GM23338 (cell line): ENCODE data around the gene GNPTAB. TPM values are rescaled to one million over a fixed set of nuclear protein-coding genes. Genes with fewer than 3 reads are reported as not detected.

ENCODE experiments used
- ATAC-seq: fragments of 200-7000 bp; cut with Tn5 transposase; 3 replicates; pipeline ENCODE4 v1.9.1; 2020
- DNase-seq: peaks from one replicate; pipeline ENCODE4 v3.0.0-alpha.2; 2015; ENCODE audit warnings: low spot score
- H2AFZ ChIP-seq: fragments of 200-600 bp; sonication (generic); 2 replicates; pipeline ENCODE4 v1.8.0; 2016; ENCODE audit warnings: antibody characterized with exemption, mild to moderate bottlenecking, moderate library complexity
- H3F3A ChIP-seq: fragments of 200-600 bp; sonication (generic); replicated peaks from 2 replicates; pipeline ENCODE4 v1.8.0; 2017; ENCODE audit warnings: antibody characterized with exemption, mixed run types, low read depth
- H3K27ac ChIP-seq: fragments of 200-600 bp; sonication (generic); 2 replicates; pipeline ENCODE4 v1.6.1; 2016; ENCODE audit warnings: low read depth
- H3K27me3 ChIP-seq: fragments of 200-600 bp; sonication (generic); 2 replicates; pipeline ENCODE4 v1.8.0; 2016; ENCODE audit warnings: mild to moderate bottlenecking, mixed run types, moderate library complexity; ENCODE audit not compliant: insufficient read depth
- H3K36me3 ChIP-seq: fragments of 200-600 bp; sonication (generic); 2 replicates; pipeline ENCODE4 v1.8.0; 2016; ENCODE audit warnings: mild to moderate bottlenecking; ENCODE audit not compliant: insufficient read depth
- H3K4me1 ChIP-seq: fragments of 200-600 bp; sonication (generic); 2 replicates; pipeline ENCODE4 v1.8.0; 2016; ENCODE audit warnings: mild to moderate bottlenecking, moderate library complexity; ENCODE audit not compliant: insufficient read depth
- H3K4me2 ChIP-seq: fragments of 200-600 bp; sonication (generic); 2 replicates; pipeline ENCODE4 v1.7.1; 2017; ENCODE audit warnings: mixed run types
- H3K4me3 ChIP-seq: fragments of 200-600 bp; sonication (generic); 2 replicates; pipeline ENCODE4 v1.6.1; 2016; ENCODE audit warnings: mixed run types
- H3K79me2 ChIP-seq: fragments of 200-600 bp; sonication (generic); replicated peaks from 2 replicates; pipeline ENCODE4 v1.8.0; 2017; ENCODE audit warnings: mild to moderate bottlenecking; ENCODE audit not compliant: insufficient read depth
- H3K9me2 ChIP-seq: fragments of 200-600 bp; sonication (generic); 2 replicates; pipeline ENCODE4 v1.8.0; 2017; ENCODE audit not compliant: insufficient read depth
- H4K20me1 ChIP-seq: fragments of 200-600 bp; sonication (generic); replicated peaks from 2 replicates; pipeline ENCODE4 v1.8.0; 2017; ENCODE audit warnings: mild to moderate bottlenecking; ENCODE audit not compliant: insufficient read depth
- H3K27ac Mint-ChIP-seq: 2 replicates; pipeline ENCODE4 v1.8.0; 2020; ENCODE audit warnings: inconsistent platforms, mild to moderate bottlenecking, moderate library complexity, mixed read lengths
- H3K27me3 Mint-ChIP-seq: 3 replicates; pipeline ENCODE4 v1.8.0; 2022; ENCODE audit warnings: low read depth, mild to moderate bottlenecking, moderate library complexity, mixed read lengths, inconsistent platforms; ENCODE audit not compliant: insufficient read depth, poor library complexity
- H3K36me3 Mint-ChIP-seq: 3 replicates; pipeline ENCODE4 v1.8.0; 2021; ENCODE audit warnings: low read depth, mild to moderate bottlenecking, inconsistent platforms, moderate library complexity, mixed read lengths
- H3K4me1 Mint-ChIP-seq: 3 replicates; pipeline ENCODE4 v1.8.0; 2020; ENCODE audit warnings: mild to moderate bottlenecking, inconsistent platforms, mixed read lengths
- H3K4me3 Mint-ChIP-seq: 3 replicates; pipeline ENCODE4 v1.8.0; 2021; ENCODE audit warnings: moderate library complexity, mild to moderate bottlenecking, inconsistent platforms, mixed read lengths
- H3K9me3 Mint-ChIP-seq: 3 replicates; pipeline ENCODE4 v1.8.0; 2020; ENCODE audit warnings: moderate library complexity, mild to moderate bottlenecking, inconsistent platforms, mixed read lengths
- CREB1 ChIP-seq: fragments of 250-450 bp; sonication (Bioruptor Pico); IDR thresholded peaks from 2 replicates; pipeline ENCODE4 v1.5.0; 2020; ENCODE audit warnings: low read depth, mild to moderate bottlenecking, moderate library complexity
- EZH2 ChIP-seq: fragments of 200-600 bp; sonication (generic); IDR thresholded peaks from one replicate; pipeline ENCODE4 v1.8.0; 2017; ENCODE audit warnings: antibody characterized with exemption, mild to moderate bottlenecking, low read depth; ENCODE audit not compliant: unreplicated experiment
- EZH2phosphoT487 ChIP-seq: fragments of 200-600 bp; sonication (generic); IDR thresholded peaks from one replicate; pipeline ENCODE4 v1.8.1; 2018; ENCODE audit warnings: antibody characterized with exemption; ENCODE audit not compliant: unreplicated experiment
- JUNB ChIP-seq: IDR thresholded peaks from one replicate; pipeline ENCODE4 v1.6.1; 2016; ENCODE audit warnings: antibody characterized with exemption; ENCODE audit not compliant: unreplicated experiment
- NANOG ChIP-seq: IDR thresholded peaks from 2 replicates; pipeline ENCODE4 v1.6.1; 2016; ENCODE audit warnings: antibody characterized with exemption, borderline replicate concordance
- POLR2AphosphoS5 ChIP-seq: IDR thresholded peaks from 2 replicates; pipeline ENCODE4 v1.6.1; 2016; ENCODE audit warnings: antibody characterized with exemption, low read depth
- STAT1 ChIP-seq: IDR thresholded peaks from one replicate; pipeline ENCODE4 v1.6.1; 2016; ENCODE audit warnings: antibody characterized with exemption; ENCODE audit not compliant: unreplicated experiment
- ZNF114 ChIP-seq: fragments of 250-450 bp; sonication (Bioruptor Pico); IDR thresholded peaks from 2 replicates; pipeline ENCODE4 v1.5.0; 2020; ENCODE audit warnings: mild to moderate bottlenecking, moderate library complexity
- ZNF331 ChIP-seq: fragments of 250-450 bp; sonication (Bioruptor Pico); IDR thresholded peaks from 2 replicates; pipeline ENCODE4 v1.5.0; 2020; ENCODE audit warnings: low read depth, mild to moderate bottlenecking, moderate library complexity
- polyA plus RNA-seq: library from polyadenylated mRNA; unstranded; fragments of >200 nt; fragmentation: Nextera tagmentation; extraction: Ambion mirVana; gene quantifications from 2 replicates; pipeline ENCODE4 v1.2.1, GENCODE V29; 2016
- total RNA-seq: library from RNA; depleted of rRNA; stranded (reverse); fragments of >200 nt; shearing (Covaris generic); gene quantifications from 2 replicates; pipeline ENCODE4 v1.2.3, GENCODE V29; 2014
- TF ChIP-seq, protein P1 (sequence below): IDR thresholded peaks from 2 replicates; pipeline ENCODE4 v1.6.1; 2016; ENCODE audit warnings: antibody characterized with exemption
- TF ChIP-seq, protein P2 (sequence below): fragments of 250-450 bp; sonication (Bioruptor Pico); IDR thresholded peaks from 2 replicates; pipeline ENCODE4 v1.5.0; 2020; ENCODE audit warnings: mild to moderate bottlenecking, moderate library complexity
- TF ChIP-seq, protein P3 (sequence below): IDR thresholded peaks from one replicate; pipeline ENCODE4 v1.6.1; 2018; ENCODE audit warnings: antibody characterized with exemption; ENCODE audit not compliant: unreplicated experiment
- TF ChIP-seq, protein P4 (sequence below), 2 experiments: fragments of 200-600 bp in 1 of 2; sonication (generic) in 1 of 2; conservative IDR thresholded peaks; 2 replicates each; pipeline versions ENCODE4 v1.5.1 to v1.6.1; 2016 to 2017; ENCODE audit warnings: antibody characterized with exemption in 2 of 2, low read depth in 2 of 2, mild to moderate bottlenecking in 2 of 2, moderate library complexity in 1 of 2

Gene GNPTAB
- total and polyA plus RNA-seq, 2 experiments from 2014 or later = 23.6 to 58.3 TPM

DNA sequence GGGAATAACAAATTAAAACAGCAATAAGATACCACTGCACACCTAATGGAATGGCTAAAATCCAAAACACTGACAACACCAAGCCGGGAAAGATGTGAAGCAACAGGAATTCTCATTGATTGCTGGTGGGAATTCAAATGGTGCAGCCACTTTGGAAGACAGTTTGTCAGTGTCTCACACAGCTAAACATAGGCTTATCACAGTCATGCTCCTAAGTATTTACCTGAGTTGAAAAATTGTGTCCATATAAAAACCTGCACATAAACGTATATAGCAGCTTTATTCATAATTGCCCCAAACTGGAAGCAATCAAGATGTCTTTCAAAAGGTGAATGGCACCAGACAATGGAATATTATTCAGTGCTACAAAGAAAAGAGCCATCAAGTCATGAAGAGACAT lies 21.6 kb downstream of the GNPTAB start:
- Histone ChIP-seq H3K27me3 (no peaks in the 10 kb centered on the region), H3K4me1 (peaks cover 12% of the 10 kb centered on the region; the same call in 1 of the 2 replicates), H3K36me3 (no peaks in the 10 kb centered on the region), H3K27ac (no peak overlapping the region), H3K4me3 (no peak overlapping the region), H3K9me2 (no peaks in the 10 kb centered on the region), H2AFZ (no peak overlapping the region), H3K4me2 (no peak overlapping the region), H3K79me2 (peaks cover 95% of the 10 kb centered on the region), H3F3A (no peaks in the 10 kb centered on the region), H4K20me1 (no peaks in the 10 kb centered on the region; the same call in 1 of the 2 replicates)
- H3K27me3 Mint-ChIP-seq = peaks cover 1% of the 10 kb centered on the region
- DNase-seq = no peak
- H3K4me3 Mint-ChIP-seq = no peak overlapping the region
- H3K27ac Mint-ChIP-seq = no peak overlapping the region
- peaks cover 3% of the 10 kb centered on the region; the same call in 1 of the 3 replicates for H3K36me3 Mint-ChIP-seq
- peaks cover 17% of the 10 kb centered on the region for H3K4me1 Mint-ChIP-seq
- no peaks in the 10 kb centered on the region for H3K9me3 Mint-ChIP-seq
- TF ChIP-seq ZNF331 (CRISPR knock-in tag) (no peak), EZH2phosphoT487 (no peak), POLR2AphosphoS5 (no peak), NANOG (no peak), CREB1 (CRISPR knock-in tag) (no peak), STAT1 (no peak), EZH2 (no peak), ZNF114 (CRISPR knock-in tag) (no peak), JUNB (no peak)
- TF ChIP-seq, protein P1, sequence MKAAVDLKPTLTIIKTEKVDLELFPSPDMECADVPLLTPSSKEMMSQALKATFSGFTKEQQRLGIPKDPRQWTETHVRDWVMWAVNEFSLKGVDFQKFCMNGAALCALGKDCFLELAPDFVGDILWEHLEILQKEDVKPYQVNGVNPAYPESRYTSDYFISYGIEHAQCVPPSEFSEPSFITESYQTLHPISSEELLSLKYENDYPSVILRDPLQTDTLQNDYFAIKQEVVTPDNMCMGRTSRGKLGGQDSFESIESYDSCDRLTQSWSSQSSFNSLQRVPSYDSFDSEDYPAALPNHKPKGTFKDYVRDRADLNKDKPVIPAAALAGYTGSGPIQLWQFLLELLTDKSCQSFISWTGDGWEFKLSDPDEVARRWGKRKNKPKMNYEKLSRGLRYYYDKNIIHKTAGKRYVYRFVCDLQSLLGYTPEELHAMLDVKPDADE = no peak
- TF ChIP-seq, protein P2, sequence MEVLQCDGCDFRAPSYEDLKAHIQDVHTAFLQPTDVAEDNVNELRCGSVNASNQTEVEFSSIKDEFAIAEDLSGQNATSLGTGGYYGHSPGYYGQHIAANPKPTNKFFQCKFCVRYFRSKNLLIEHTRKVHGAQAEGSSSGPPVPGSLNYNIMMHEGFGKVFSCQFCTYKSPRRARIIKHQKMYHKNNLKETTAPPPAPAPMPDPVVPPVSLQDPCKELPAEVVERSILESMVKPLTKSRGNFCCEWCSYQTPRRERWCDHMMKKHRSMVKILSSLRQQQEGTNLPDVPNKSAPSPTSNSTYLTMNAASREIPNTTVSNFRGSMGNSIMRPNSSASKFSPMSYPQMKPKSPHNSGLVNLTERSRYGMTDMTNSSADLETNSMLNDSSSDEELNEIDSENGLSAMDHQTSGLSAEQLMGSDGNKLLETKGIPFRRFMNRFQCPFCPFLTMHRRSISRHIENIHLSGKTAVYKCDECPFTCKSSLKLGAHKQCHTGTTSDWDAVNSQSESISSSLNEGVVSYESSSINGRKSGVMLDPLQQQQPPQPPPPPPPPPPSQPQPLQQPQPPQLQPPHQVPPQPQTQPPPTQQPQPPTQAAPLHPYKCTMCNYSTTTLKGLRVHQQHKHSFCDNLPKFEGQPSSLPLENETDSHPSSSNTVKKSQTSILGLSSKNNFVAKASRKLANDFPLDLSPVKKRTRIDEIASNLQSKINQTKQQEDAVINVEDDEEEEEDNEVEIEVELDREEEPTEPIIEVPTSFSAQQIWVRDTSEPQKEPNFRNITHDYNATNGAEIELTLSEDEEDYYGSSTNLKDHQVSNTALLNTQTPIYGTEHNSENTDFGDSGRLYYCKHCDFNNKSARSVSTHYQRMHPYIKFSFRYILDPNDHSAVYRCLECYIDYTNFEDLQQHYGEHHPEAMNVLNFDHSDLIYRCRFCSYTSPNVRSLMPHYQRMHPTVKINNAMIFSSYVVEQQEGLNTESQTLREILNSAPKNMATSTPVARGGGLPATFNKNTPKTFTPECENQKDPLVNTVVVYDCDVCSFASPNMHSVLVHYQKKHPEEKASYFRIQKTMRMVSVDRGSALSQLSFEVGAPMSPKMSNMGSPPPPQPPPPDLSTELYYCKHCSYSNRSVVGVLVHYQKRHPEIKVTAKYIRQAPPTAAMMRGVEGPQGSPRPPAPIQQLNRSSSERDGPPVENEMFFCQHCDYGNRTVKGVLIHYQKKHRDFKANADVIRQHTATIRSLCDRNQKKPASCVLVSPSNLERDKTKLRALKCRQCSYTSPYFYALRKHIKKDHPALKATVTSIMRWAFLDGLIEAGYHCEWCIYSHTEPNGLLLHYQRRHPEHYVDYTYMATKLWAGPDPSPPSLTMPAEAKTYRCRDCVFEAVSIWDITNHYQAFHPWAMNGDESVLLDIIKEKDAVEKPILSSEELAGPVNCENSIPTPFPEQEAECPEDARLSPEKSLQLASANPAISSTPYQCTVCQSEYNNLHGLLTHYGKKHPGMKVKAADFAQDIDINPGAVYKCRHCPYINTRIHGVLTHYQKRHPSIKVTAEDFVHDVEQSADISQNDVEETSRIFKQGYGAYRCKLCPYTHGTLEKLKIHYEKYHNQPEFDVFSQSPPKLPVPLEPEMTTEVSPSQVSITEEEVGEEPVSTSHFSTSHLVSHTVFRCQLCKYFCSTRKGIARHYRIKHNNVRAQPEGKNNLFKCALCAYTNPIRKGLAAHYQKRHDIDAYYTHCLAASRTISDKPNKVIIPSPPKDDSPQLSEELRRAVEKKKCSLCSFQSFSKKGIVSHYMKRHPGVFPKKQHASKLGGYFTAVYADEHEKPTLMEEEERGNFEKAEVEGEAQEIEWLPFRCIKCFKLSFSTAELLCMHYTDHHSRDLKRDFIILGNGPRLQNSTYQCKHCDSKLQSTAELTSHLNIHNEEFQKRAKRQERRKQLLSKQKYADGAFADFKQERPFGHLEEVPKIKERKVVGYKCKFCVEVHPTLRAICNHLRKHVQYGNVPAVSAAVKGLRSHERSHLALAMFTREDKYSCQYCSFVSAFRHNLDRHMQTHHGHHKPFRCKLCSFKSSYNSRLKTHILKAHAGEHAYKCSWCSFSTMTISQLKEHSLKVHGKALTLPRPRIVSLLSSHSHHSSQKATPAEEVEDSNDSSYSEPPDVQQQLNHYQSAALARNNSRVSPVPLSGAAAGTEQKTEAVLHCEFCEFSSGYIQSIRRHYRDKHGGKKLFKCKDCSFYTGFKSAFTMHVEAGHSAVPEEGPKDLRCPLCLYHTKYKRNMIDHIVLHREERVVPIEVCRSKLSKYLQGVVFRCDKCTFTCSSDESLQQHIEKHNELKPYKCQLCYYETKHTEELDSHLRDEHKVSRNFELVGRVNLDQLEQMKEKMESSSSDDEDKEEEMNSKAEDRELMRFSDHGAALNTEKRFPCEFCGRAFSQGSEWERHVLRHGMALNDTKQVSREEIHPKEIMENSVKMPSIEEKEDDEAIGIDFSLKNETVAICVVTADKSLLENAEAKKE (CRISPR knock-in tag) = no peak
- TF ChIP-seq, protein P3, sequence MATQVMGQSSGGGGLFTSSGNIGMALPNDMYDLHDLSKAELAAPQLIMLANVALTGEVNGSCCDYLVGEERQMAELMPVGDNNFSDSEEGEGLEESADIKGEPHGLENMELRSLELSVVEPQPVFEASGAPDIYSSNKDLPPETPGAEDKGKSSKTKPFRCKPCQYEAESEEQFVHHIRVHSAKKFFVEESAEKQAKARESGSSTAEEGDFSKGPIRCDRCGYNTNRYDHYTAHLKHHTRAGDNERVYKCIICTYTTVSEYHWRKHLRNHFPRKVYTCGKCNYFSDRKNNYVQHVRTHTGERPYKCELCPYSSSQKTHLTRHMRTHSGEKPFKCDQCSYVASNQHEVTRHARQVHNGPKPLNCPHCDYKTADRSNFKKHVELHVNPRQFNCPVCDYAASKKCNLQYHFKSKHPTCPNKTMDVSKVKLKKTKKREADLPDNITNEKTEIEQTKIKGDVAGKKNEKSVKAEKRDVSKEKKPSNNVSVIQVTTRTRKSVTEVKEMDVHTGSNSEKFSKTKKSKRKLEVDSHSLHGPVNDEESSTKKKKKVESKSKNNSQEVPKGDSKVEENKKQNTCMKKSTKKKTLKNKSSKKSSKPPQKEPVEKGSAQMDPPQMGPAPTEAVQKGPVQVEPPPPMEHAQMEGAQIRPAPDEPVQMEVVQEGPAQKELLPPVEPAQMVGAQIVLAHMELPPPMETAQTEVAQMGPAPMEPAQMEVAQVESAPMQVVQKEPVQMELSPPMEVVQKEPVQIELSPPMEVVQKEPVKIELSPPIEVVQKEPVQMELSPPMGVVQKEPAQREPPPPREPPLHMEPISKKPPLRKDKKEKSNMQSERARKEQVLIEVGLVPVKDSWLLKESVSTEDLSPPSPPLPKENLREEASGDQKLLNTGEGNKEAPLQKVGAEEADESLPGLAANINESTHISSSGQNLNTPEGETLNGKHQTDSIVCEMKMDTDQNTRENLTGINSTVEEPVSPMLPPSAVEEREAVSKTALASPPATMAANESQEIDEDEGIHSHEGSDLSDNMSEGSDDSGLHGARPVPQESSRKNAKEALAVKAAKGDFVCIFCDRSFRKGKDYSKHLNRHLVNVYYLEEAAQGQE = no peak
- TF ChIP-seq, protein P4, sequence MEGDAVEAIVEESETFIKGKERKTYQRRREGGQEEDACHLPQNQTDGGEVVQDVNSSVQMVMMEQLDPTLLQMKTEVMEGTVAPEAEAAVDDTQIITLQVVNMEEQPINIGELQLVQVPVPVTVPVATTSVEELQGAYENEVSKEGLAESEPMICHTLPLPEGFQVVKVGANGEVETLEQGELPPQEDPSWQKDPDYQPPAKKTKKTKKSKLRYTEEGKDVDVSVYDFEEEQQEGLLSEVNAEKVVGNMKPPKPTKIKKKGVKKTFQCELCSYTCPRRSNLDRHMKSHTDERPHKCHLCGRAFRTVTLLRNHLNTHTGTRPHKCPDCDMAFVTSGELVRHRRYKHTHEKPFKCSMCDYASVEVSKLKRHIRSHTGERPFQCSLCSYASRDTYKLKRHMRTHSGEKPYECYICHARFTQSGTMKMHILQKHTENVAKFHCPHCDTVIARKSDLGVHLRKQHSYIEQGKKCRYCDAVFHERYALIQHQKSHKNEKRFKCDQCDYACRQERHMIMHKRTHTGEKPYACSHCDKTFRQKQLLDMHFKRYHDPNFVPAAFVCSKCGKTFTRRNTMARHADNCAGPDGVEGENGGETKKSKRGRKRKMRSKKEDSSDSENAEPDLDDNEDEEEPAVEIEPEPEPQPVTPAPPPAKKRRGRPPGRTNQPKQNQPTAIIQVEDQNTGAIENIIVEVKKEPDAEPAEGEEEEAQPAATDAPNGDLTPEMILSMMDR (conservative IDR thresholded peaks at IDR 0.05; ENCODE audit: low read depth in 2 of 2) = no peak
- no peak for ATAC-seq
